Bronchial epithelial cell (primary cell): Measurements from ENCODE around the gene TTLL11. TPM values are rescaled to one million over a fixed set of nuclear protein-coding genes. Genes with fewer than 3 reads are reported as not detected.
A peak's percentile ranks its signal among the peaks of the same experiment; 100 is the strongest.

Experiments used
- DNase-seq: peaks from one replicate; pipeline ENCODE4 v3.0.0-alpha.2; 2010; ENCODE audit warnings: low read depth
- FAIRE-seq: peaks from 2 replicates; lab custom pipeline; 2011; peaks lifted over from hg19 to GRCh38; lab: Jason Lieb, UNC
- H3K27me3 ChIP-seq: 2 replicates; pipeline ENCODE4 v1.5.1; 2011; ENCODE audit warnings: low read length; ENCODE audit not compliant: control insufficient read depth, insufficient read depth
- H3K36me3 ChIP-seq: 2 replicates; pipeline ENCODE4 v1.5.1; 2011; ENCODE audit warnings: low read length; ENCODE audit not compliant: control insufficient read depth, insufficient read depth
- H3K4me3 ChIP-seq: 2 replicates; pipeline ENCODE4 v1.5.1; 2011; ENCODE audit warnings: mild to moderate bottlenecking, low read depth, low read length, control low read depth
- total RNA-seq: library from RNA; depleted of rRNA; stranded (reverse); fragments of >200 nt; gene quantifications from 2 replicates; pipeline ENCODE4 v1.2.1, GENCODE V29; 2014
- TF ChIP-seq, protein P1 (sequence below): IDR thresholded peaks from 2 replicates; pipeline ENCODE4 v1.5.1; 2011; ENCODE audit warnings: mild to moderate bottlenecking, moderate library complexity, low read length, control low read depth, inconsistent platforms; ENCODE audit not compliant: insufficient read depth, severe bottlenecking

The TTLL11 gene
- total RNA-seq, 1 donor from 2014 or later = 1.8 TPM

DNA sequence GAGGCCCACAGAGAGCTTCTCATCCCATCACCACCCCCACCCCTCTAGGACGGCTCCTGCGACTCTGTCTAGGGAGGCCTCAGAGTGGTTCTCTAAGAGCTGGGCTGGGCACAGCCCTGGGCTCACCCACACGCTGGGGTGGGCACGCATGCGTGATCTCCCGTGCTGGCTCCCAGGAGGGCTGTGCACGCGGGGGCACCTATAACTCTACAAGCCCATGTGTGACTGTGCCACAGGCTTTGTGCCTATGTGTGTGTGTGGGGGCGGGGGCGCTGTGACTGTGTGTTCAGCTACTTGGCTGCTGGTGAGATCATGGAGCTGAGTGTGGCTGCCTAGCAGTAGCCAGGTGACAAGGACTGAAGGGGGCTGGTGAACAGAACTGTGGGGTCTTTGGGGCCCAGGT lies 34.3 kb upstream of the TTLL11 start:
- no peak for DNase-seq
- Histone ChIP-seq H3K4me3 (no peak overlapping the region), H3K27me3 (no peaks in the 10 kb centered on the region), H3K36me3 (no peaks in the 10 kb centered on the region)
- no peak for FAIRE-seq
- TF ChIP-seq, protein P1, sequence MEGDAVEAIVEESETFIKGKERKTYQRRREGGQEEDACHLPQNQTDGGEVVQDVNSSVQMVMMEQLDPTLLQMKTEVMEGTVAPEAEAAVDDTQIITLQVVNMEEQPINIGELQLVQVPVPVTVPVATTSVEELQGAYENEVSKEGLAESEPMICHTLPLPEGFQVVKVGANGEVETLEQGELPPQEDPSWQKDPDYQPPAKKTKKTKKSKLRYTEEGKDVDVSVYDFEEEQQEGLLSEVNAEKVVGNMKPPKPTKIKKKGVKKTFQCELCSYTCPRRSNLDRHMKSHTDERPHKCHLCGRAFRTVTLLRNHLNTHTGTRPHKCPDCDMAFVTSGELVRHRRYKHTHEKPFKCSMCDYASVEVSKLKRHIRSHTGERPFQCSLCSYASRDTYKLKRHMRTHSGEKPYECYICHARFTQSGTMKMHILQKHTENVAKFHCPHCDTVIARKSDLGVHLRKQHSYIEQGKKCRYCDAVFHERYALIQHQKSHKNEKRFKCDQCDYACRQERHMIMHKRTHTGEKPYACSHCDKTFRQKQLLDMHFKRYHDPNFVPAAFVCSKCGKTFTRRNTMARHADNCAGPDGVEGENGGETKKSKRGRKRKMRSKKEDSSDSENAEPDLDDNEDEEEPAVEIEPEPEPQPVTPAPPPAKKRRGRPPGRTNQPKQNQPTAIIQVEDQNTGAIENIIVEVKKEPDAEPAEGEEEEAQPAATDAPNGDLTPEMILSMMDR = no peak

DNA sequence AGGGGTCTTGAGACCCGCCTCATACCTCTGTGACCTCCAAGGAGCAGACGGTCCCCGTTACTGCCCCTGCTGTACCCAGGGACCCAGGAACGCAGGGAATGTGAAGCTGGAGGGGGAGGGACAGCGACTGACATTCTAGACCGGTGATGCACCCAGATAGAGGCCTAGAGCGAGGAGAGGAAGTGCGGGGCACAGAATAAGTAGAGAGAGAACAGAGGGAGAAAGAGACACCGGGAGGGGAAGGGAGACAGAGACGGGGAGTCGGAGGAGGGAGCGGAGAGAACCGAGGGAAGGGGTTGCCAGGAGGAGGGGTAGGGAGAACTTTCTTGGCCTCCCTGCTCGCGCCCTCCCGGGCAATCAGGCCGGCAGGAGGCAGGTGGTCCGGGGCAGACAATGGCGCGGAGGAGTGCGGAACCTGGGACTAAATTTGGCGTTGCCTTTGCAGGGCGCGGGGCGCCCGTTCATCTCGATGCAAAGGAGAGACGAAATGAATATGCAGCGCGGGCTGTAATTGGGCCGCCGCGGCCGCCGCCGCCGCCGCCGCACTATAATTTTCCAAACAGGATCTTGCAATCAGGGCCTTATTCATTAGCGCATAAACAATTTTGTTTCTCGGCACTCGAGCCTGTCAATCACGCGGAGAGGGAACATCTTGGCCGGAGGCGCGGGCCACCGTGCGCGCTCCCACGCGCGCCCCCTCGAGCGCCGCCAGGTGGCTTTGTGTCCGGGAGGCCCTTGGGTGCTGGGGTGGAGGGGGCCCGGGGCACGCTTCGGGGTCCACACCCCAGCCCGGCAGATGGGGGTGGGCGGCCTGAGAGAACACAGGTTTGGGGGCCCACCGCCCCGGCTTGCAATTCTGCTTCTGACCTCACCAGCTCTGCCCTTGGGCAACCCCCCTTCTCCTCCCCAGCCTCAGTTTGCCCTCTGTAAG lies 33.5 kb upstream of the TTLL11 start:
- Histone ChIP-seq H3K4me3 (peak overlapping the region; percentile 15), H3K27me3 (no peaks in the 10 kb centered on the region), H3K36me3 (no peaks in the 10 kb centered on the region)
- TF ChIP-seq, protein P1 = no peak
- FAIRE-seq (no peak), DNase-seq (no peak)

DNA sequence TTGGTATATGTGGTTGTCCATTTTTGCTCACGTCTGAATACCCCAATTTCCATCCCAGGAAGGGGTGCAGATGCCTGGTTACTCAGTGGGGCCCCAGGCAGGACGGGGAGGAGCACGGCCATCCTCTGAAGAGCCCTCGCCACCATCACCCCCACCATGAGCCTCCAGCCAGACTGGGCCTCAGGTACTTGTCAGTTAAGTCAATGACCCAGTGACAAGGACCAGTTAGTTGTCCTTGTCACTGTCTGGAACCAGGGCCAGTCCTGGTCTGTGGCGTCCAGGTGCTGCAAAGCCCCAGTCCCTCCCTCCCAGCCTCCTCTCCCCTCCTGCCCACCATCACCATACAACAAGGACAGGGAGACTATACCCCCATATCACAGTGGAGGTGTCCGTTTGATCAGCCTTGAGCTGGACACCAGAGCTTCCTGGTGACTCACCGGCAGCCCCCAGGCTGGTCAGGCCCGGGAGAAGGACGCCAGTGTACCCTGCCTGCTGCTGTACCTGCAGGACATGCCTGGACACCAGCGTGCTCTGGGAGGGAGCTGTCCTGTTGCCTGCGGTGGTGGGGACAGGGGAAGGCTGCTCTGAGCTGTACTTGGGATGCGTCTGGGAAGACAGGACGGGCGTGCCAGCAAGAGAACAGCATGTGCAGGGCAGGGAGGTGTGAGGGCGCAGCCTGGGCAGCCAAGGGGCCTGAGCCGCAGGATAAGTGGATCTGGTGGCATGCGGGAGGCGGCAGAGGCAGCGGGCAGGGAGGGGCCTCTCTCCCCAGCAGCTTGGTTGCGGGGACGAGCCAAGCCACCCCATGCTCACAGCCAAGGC lies 32.6 kb upstream of the TTLL11 start:
- TF ChIP-seq, protein P1 = no peak
- peak; percentile 32 for DNase-seq
- no peak overlapping the region for H3K4me3 ChIP-seq
- no peaks in the 10 kb centered on the region for H3K36me3 ChIP-seq
- no peak for FAIRE-seq
- H3K27me3 ChIP-seq = no peaks in the 10 kb centered on the region

DNA sequence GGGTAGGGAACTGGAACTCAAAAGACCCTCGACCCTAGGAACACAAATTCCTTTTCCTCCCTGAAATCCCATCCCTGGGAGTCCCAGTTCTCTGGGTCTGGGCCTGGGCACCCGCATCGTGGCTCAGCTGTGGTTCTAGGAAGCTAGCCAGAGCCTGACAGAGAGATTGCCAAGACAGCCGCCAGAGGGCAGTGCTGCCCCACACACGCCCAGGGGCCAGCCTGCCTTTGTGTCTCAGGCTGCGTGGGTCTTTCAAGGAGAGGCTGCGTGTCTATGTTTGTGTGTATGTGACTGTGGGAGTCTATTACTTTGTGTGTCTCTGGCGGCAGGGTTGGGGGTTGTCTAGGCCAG lies 32.0 kb upstream of the TTLL11 start:
- Histone ChIP-seq H3K36me3 (no peaks in the 10 kb centered on the region), H3K4me3 (no peak overlapping the region), H3K27me3 (no peaks in the 10 kb centered on the region)
- TF ChIP-seq, protein P1 = peak; percentile 97
- DNase-seq = peak; percentile 62
- peak; percentile 84 for FAIRE-seq

DNA sequence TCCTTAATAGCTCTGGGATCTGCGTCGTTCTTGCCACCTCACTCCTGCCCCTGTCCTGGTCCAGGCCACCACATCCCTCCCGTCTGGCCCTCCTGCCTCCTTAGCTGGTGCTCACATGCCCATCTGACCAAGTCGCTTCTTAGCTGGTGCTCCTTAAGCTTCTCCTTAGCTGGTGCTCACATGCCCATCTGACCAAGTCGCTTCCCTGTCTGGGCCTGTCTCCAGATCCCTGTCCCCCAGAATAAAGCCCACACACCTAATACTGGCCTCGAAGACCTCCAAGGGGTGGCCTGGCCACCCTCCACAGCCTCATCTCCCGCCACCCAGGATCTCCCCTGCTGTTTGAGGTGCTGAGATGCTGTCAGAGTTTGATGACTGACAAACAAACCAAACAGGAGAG lies 31.4 kb upstream of the TTLL11 start:
- TF ChIP-seq, protein P1 = no peak
- H3K4me3 ChIP-seq = no peak overlapping the region
- FAIRE-seq (no peak), DNase-seq (no peak)
- H3K27me3 ChIP-seq = no peaks in the 10 kb centered on the region
- H3K36me3 ChIP-seq = no peaks in the 10 kb centered on the region
